Thyroid gland (tissue), 4 donors: ENCODE data around the gene SLC38A4. TPM values are rescaled to one million over a fixed set of nuclear protein-coding genes. Genes with fewer than 3 reads are reported as not detected.

Experiments
- DNase-seq, 2 donors: peaks; one replicate each; pipeline ENCODE4 v3.0.0-alpha.2; 2019
- H3K27ac ChIP-seq, 3 donors: fragments of 200-600 bp; sonication (generic); 1 replicate in 2 of 3; 2 replicates in 1 of 3; pipeline ENCODE4 v1.5.1; 2016 to 2019; ENCODE audit warnings: mild to moderate bottlenecking in 1 of 3, moderate library complexity in 1 of 3
- H3K27me3 ChIP-seq: fragments of 200-600 bp; sonication (generic); one replicate; pipeline ENCODE4 v1.5.1; 2019
- H3K36me3 ChIP-seq, 2 donors: fragments of 200-600 bp; sonication (generic); one replicate each; pipeline ENCODE4 v1.5.1; 2016 to 2019
- H3K4me1 ChIP-seq, 2 donors: fragments of 200-600 bp; sonication (generic); one replicate each; pipeline ENCODE4 v1.5.1; 2017 to 2019
- H3K4me3 ChIP-seq, 3 donors: fragments of 200-600 bp; sonication (generic); replicated peaks in 1 of 3; 1 replicate in 2 of 3; 2 replicates in 1 of 3; pipeline ENCODE4 v1.5.1; 2016; ENCODE audit warnings: mild to moderate bottlenecking in 1 of 3
- H3K9me3 ChIP-seq: fragments of 200-600 bp; sonication (generic); one replicate; pipeline ENCODE4 v1.5.1; 2017
- POLR2A ChIP-seq, 2 donors: fragments of 450-650 bp; IDR thresholded peaks; one replicate each; pipeline ENCODE4 v1.6.1; 2017; ENCODE audit warnings: antibody characterized with exemption in 2 of 2, mild to moderate bottlenecking in 2 of 2, moderate library complexity in 1 of 2
- WGBS, 2 donors: methylation state at CpG; one replicate each; pipeline ENCODE4 v1.1.5; 2017; 5-methylcytosine and 5-hydroxymethylcytosine counted together
- intact Hi-C: fragments of 100-400 bp; cut with DNase I; formaldehyde crosslinking; loops from one replicate; pipeline ENCODE4 v1.15.1; 2023
- total RNA-seq, 4 donors: library from RNA; depleted of rRNA; stranded (reverse); fragments of >200 nt; gene quantifications; one replicate each; pipeline ENCODE4 v1.2.3, GENCODE V29; 2016
- TF ChIP-seq, protein P1 (sequence below), 6 experiments: fragments of 200-600 bp in 3 of 6; fragments of 450-650 bp in 3 of 6; sonication (generic) in 3 of 6; IDR thresholded peaks; one replicate each; pipeline ENCODE4 v1.5.1; 2016 to 2019; ENCODE audit warnings: antibody characterized with exemption in 6 of 6, mild to moderate bottlenecking in 2 of 6, inconsistent platforms in 1 of 6, moderate library complexity in 1 of 6

Gene SLC38A4
- total RNA-seq, 4 donors from 2014 or later: 0.11 to 1.8 (median 1.3) TPM

DNA sequence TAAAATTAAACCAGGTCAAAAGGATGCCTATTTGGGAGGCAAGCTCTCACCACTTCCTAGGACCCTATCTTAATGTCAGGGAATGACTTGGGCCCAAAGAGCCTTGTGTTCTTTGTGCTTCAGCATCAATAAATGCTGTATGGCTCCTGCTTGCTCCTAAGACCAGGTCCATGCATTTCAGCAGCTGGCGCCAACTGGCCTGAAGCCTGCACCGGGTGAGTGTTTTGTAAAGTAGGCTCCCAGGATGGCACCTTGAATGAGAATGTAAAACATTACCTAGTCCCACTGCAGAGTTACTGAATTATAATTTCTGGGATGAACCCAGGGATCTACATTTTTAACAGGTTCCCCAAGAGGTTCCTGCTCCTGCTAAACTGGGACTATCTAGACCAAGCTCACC is 16.1 kb upstream of the SLC38A4 start:
- TF ChIP-seq, protein P1, sequence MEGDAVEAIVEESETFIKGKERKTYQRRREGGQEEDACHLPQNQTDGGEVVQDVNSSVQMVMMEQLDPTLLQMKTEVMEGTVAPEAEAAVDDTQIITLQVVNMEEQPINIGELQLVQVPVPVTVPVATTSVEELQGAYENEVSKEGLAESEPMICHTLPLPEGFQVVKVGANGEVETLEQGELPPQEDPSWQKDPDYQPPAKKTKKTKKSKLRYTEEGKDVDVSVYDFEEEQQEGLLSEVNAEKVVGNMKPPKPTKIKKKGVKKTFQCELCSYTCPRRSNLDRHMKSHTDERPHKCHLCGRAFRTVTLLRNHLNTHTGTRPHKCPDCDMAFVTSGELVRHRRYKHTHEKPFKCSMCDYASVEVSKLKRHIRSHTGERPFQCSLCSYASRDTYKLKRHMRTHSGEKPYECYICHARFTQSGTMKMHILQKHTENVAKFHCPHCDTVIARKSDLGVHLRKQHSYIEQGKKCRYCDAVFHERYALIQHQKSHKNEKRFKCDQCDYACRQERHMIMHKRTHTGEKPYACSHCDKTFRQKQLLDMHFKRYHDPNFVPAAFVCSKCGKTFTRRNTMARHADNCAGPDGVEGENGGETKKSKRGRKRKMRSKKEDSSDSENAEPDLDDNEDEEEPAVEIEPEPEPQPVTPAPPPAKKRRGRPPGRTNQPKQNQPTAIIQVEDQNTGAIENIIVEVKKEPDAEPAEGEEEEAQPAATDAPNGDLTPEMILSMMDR (IDR thresholded peaks at IDR 0.05): no peak
- TF ChIP-seq POLR2A (IDR thresholded peaks at IDR 0.05): no peak
- Histone ChIP-seq H3K27me3 (no peaks in the 10 kb centered on the region), H3K4me1 (no peaks in the 10 kb centered on the region), H3K9me3 (no peaks in the 10 kb centered on the region), H3K27ac (no peak overlapping the region), H3K4me3 (no peak overlapping the region), H3K36me3 (no peaks in the 10 kb centered on the region)
- intact Hi-C loops: no loop called here
- 91 to 100% methylated on average over 2 of the region's 2 CpGs for WGBS, 2 donors
- no peak for DNase-seq

DNA sequence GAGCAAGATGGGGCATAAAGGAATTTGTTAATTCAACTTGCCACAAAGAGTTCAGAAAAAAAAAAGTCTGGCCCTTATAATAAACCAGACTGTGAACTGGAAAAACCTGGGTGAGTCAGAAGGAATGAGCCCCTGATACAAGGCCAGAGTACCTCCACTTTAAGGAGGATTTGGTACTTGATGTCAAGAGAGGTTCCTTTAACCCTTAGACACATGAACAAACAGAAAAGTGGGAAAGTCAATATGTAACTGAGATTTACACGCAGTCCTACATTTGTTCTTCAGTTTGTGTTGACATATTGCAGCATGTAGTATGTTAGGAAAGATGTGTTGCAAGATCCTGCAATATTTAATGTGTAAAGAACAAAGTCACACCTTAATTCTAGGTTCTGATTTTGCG is 14.2 kb upstream of the SLC38A4 start:
- no peak overlapping the region for H3K27ac ChIP-seq
- 60 to 65% methylated on average over 2 of the region's 2 CpGs for WGBS, 2 donors
- DNase-seq: no peak
- H3K4me1 ChIP-seq: no peaks in the 10 kb centered on the region
- H3K27me3 ChIP-seq: no peaks in the 10 kb centered on the region
- no peaks in the 10 kb centered on the region for H3K9me3 ChIP-seq
- intact Hi-C loops: no loop called here
- no peak for TF ChIP-seq POLR2A (IDR thresholded peaks at IDR 0.05)
- TF ChIP-seq, protein P1 (IDR thresholded peaks at IDR 0.05): no peak
- no peak overlapping the region for H3K4me3 ChIP-seq
- no peaks in the 10 kb centered on the region for H3K36me3 ChIP-seq

DNA sequence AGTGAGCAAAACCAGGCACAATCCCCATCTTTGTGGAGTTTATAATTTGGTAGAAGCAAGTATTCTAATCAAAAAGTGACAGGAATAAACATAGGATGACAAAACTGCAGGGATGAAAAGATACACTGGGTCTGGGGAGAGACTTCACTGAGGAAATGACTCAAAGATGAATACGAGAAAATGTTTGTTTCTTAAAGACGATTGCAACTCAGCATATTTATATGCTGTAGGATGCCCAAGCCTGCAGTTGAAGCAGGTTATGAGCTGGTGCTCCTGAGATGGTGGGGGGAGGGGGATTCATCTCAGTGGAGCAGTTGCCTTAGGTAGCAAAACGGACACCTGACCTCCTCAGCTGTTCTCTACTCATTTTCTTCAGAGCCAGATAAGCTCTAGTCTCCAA is 13.4 kb upstream of the SLC38A4 start:
- Histone ChIP-seq H3K9me3 (no peaks in the 10 kb centered on the region), H3K27me3 (no peaks in the 10 kb centered on the region), H3K36me3 (no peaks in the 10 kb centered on the region), H3K27ac (no peak overlapping the region), H3K4me3 (no peak overlapping the region), H3K4me1 (no peaks in the 10 kb centered on the region)
- TF ChIP-seq, protein P1 (IDR thresholded peaks at IDR 0.05): no peak
- no peak for TF ChIP-seq POLR2A (IDR thresholded peaks at IDR 0.05)
- DNase-seq: no peak
- intact Hi-C loops: no loop called here
- 78 to 87% methylated on average over 3 of the region's 3 CpGs for WGBS, 2 donors

DNA sequence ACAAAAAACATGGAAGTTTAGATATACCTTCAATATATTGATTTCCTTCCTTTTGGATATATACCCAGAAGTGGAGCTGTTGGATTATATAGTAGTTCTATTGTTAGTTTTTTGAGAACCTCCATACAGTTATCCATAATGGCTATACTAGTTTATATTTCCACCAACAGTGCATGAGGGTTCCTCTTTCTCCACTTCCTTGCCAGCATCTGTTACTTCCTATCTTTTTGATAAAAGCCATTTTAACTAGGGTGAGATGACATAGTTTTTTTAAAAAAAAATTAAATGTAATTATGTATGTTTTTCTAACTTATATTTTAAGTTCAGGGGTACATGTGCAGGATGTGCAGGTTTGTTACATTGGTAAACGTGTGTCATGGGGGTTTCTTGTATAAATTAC is 10.0 kb upstream of the SLC38A4 start:
- no peak for DNase-seq
- Histone ChIP-seq H3K36me3 (no peaks in the 10 kb centered on the region), H3K4me1 (peaks cover 0 to 10% of the 10 kb centered on the region in 2 donors), H3K27ac (no peak overlapping the region), H3K9me3 (no peaks in the 10 kb centered on the region), H3K27me3 (no peaks in the 10 kb centered on the region), H3K4me3 (no peak overlapping the region)
- 88 to 92% methylated on average over 1 of the region's 1 CpG for WGBS, 2 donors
- intact Hi-C loops: no loop called here
- TF ChIP-seq, protein P1 (IDR thresholded peaks at IDR 0.05): no peak
- TF ChIP-seq POLR2A (IDR thresholded peaks at IDR 0.05): no peak

DNA sequence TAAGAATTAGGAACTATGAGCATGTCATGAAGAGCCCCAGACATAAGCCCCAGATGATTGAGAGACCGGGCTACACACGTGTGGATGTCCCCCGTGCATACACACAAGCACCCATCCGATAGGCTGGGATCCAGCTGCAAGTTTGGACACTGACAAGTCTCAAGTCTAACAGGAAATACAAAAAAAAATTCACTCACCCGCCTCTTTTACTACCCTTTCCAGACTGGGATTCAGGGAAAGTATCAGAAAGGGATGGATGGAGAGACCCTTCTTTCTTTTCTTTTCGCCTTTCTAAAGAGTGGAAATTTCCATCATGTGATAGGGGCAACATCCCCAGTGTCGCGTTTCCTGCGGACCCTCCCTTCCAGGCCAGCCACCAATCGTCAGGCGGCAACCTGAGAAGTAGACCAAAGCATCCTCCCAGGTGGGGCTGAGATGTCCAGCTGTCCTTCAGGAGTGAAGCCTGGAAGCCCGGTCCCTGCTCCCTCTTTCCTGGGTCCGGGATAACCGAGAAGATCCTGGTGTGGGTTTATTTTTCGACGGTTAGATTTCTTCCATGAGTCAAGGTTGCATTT is 6.4 kb upstream of the SLC38A4 start:
- Histone ChIP-seq H3K4me3 (peak overlapping the region in 1 of 3 donors; percentile 12), H3K4me1 (peaks cover 0 to 10% of the 10 kb centered on the region in 2 donors), H3K36me3 (no peaks in the 10 kb centered on the region), H3K27ac (no peak overlapping the region), H3K9me3 (no peaks in the 10 kb centered on the region), H3K27me3 (peaks cover 4% of the 10 kb centered on the region)
- intact Hi-C loops: no loop called here
- TF ChIP-seq POLR2A (IDR thresholded peaks at IDR 0.05): no peak
- TF ChIP-seq, protein P1 (IDR thresholded peaks at IDR 0.05): no peak
- DNase-seq: no peak
- WGBS, 2 donors: 23 to 26% methylated on average over 16 of the region's 16 CpGs
